ENCODE measurements around the gene WDR90.
A peak's percentile ranks its signal among the peaks of the same experiment; 100 is the strongest.

Gene WDR90

GRCh38 chr16:638836-639235 lies 10.3 kb upstream of the WDR90 start:
- no peak for DNase-seq (ENCODE audit: low read depth in 2 of 2)

- no peak for DNase-seq (ENCODE audit: low read depth in 2 of 2)
Measured at GRCh38 chr16:640614-641013, 8.6 kb upstream of the WDR90 start.

- peak in 1 of 2 donors; percentile 70 for DNase-seq (ENCODE audit: low read depth in 2 of 2)
Measured at GRCh38 chr16:641326-642188, 7.6 kb upstream of the WDR90 start, which contains the start of gene MCRIP2. Gene MCRIP2 (plus strand): TSS chr16:641828. CDS start chr16:641992, 164 bp downstream.

GRCh38 chr16:642189-643049 lies 6.7 kb upstream of the WDR90 start:
- DNase-seq (ENCODE audit: low read depth in 2 of 2): no peak

- no peak for DNase-seq (ENCODE audit: low read depth in 2 of 2)
Measured at GRCh38 chr16:643050-643368, 6.2 kb upstream of the WDR90 start.

- no peak for DNase-seq (ENCODE audit: low read depth in 2 of 2)
Measured at GRCh38 chr16:644556-644955, 4.6 kb upstream of the WDR90 start.

- DNase-seq (ENCODE audit: low read depth in 2 of 2): no peak
Measured at GRCh38 chr16:645852-646678, 3.1 kb upstream of the WDR90 start.

- DNase-seq (ENCODE audit: low read depth in 2 of 2): no peak
Measured at GRCh38 chr16:646679-647172, 2.4 kb upstream of the WDR90 start.

GRCh38 chr16:647173-647902 lies 1.8 kb upstream of the WDR90 start:
- no peak for DNase-seq (ENCODE audit: low read depth in 2 of 2)

GRCh38 chr16:648071-648780 lies 939 bp upstream of the WDR90 start:
- DNase-seq (ENCODE audit: low read depth in 2 of 2): peak in 1 of 2 donors; percentile 47

- no peak for DNase-seq (ENCODE audit: low read depth in 2 of 2)
Measured at GRCh38 chr16:649631-650030, 466 bp downstream of the WDR90 start.

- no peak for DNase-seq (ENCODE audit: low read depth in 2 of 2)
Measured at GRCh38 chr16:651844-652243, 2.7 kb downstream of the WDR90 start.

GRCh38 chr16:652454-653305 lies 3.5 kb downstream of the WDR90 start:
- no peak for DNase-seq (ENCODE audit: low read depth in 2 of 2)

GRCh38 chr16:654034-654433 lies 4.9 kb downstream of the WDR90 start:
- no peak for DNase-seq (ENCODE audit: low read depth in 2 of 2)

- DNase-seq (ENCODE audit: low read depth in 2 of 2): no peak
Measured at GRCh38 chr16:657487-657886, 8.3 kb downstream of the WDR90 start.

- DNase-seq (ENCODE audit: low read depth in 2 of 2): no peak
Measured at GRCh38 chr16:658679-659571, 9.8 kb downstream of the WDR90 start.

- no peak for DNase-seq (ENCODE audit: low read depth in 2 of 2)
Measured at GRCh38 chr16:659618-660017, 10.5 kb downstream of the WDR90 start.

- DNase-seq (ENCODE audit: low read depth in 2 of 2): no peak
Measured at GRCh38 chr16:660132-660458, 10.9 kb downstream of the WDR90 start.
